Endothelial cell of umbilical vein (primary cell): ENCODE measurements around the gene MUC4. TPM values are rescaled to one million over a fixed set of nuclear protein-coding genes. Genes with fewer than 3 reads are reported as not detected.

Source experiments
- BruUV-seq: library from RNA; stranded (reverse); fragments of 400-500 nt; replicated peaks from 2 replicates; lab custom pipeline; 2021; lab: Mats Ljungman, UMichigan
- CTCF ChIA-PET: fragments of 300-600, 350-600 bp; sonication (Branson Sonifier 250); formaldehyde crosslinking; loops from one replicate; lab custom pipeline; 2021; ENCODE audit warnings: antibody characterized with exemption, inconsistent platforms; lab: Charles Lee
- POLR2A ChIA-PET: fragments of 300-600, 350-600 bp; sonication (Branson Sonifier 250); formaldehyde crosslinking; loops from one replicate; lab custom pipeline; 2021; ENCODE audit warnings: antibody characterized with exemption, inconsistent platforms; lab: Charles Lee
- DNase-seq: peaks from one replicate; pipeline ENCODE4 v3.0.0-alpha.2; 2011; ENCODE audit warnings: low read depth, low spot score
- FAIRE-seq: peaks from 2 replicates; lab custom pipeline; 2011; peaks lifted over from hg19 to GRCh38; lab: Jason Lieb, UNC
- H2AFZ ChIP-seq: 2 replicates; pipeline ENCODE4 v1.6.0; 2012; ENCODE audit warnings: low read depth, low read length, control low read depth, inconsistent platforms
- H3K27ac ChIP-seq: 2 replicates; pipeline ENCODE4 v1.5.1; 2011; ENCODE audit warnings: low read depth, mild to moderate bottlenecking, control low read depth, low read length, moderate library complexity; ENCODE audit not compliant: insufficient read depth
- H3K27me3 ChIP-seq, 2 experiments: 2 replicates each; pipeline versions ENCODE4 v1.6.0 to v1.6.1; 2011; ENCODE audit warnings: low read length in 2 of 2, mixed read lengths in 1 of 2; ENCODE audit not compliant: control insufficient read depth in 2 of 2, insufficient read depth in 2 of 2
- H3K36me3 ChIP-seq, 2 experiments: 2 replicates in 1 of 2; 3 replicates in 1 of 2; pipeline ENCODE4 v1.5.1; 2011; ENCODE audit warnings: low read length in 2 of 2, mild to moderate bottlenecking in 1 of 2, moderate library complexity in 1 of 2; ENCODE audit not compliant: control insufficient read depth in 2 of 2, insufficient read depth in 2 of 2; ENCODE audit errors: extremely low read depth in 1 of 2
- H3K4me1 ChIP-seq: 3 replicates; pipeline ENCODE4 v1.5.1; 2011; ENCODE audit warnings: mild to moderate bottlenecking, low read length; ENCODE audit not compliant: control insufficient read depth, insufficient read depth; ENCODE audit errors: extremely low read depth
- H3K4me2 ChIP-seq: 2 replicates; pipeline ENCODE4 v1.6.1; 2011; ENCODE audit warnings: low read length, control low read depth, mixed read lengths; ENCODE audit not compliant: insufficient read depth
- H3K4me3 ChIP-seq, 3 experiments: fragments of 200-600 bp in 1 of 3; sonication (generic), shearing (Covaris generic) in 1 of 3; replicated peaks in 1 of 3; 2 replicates each; pipeline ENCODE4 v1.5.1; 2011 to 2016; ENCODE audit warnings: control low read depth in 3 of 3, low read length in 3 of 3, mild to moderate bottlenecking in 2 of 3, inconsistent platforms in 1 of 3, low read depth in 1 of 3, moderate library complexity in 1 of 3; ENCODE audit not compliant: insufficient read depth in 1 of 3
- H3K79me2 ChIP-seq: 2 replicates; pipeline ENCODE4 v1.6.0; 2012; ENCODE audit warnings: low read length, inconsistent platforms; ENCODE audit not compliant: control insufficient read depth, insufficient read depth
- H3K9ac ChIP-seq: replicated peaks from 2 replicates; pipeline ENCODE3; 2011; ENCODE audit warnings: low read length, control low read depth; ENCODE audit not compliant: insufficient read depth; ENCODE audit errors: extremely low read depth
- H3K9me1 ChIP-seq: replicated peaks from 3 replicates; pipeline ENCODE4 v1.6.0; 2011; ENCODE audit warnings: mild to moderate bottlenecking, low read length; ENCODE audit not compliant: control insufficient read depth, insufficient read depth; ENCODE audit errors: extremely low read depth
- H3K9me3 ChIP-seq: replicated peaks from 2 replicates; pipeline ENCODE4 v1.5.1; 2012; ENCODE audit warnings: low read length, inconsistent platforms; ENCODE audit not compliant: control insufficient read depth, insufficient read depth
- H4K20me1 ChIP-seq: replicated peaks from 2 replicates; pipeline ENCODE3; 2011; ENCODE audit warnings: mild to moderate bottlenecking, low read length; ENCODE audit not compliant: control insufficient read depth, insufficient read depth; ENCODE audit errors: extremely low read depth
- EZH2 ChIP-seq: IDR thresholded peaks from 2 replicates; pipeline ENCODE4 v1.6.1; 2012; ENCODE audit warnings: borderline replicate concordance, low read depth, mild to moderate bottlenecking, moderate library complexity, low read length, inconsistent platforms; ENCODE audit not compliant: severe bottlenecking
- FOS ChIP-seq: IDR thresholded peaks from 2 replicates; pipeline ENCODE4 v1.6.1; 2011; ENCODE audit warnings: mild to moderate bottlenecking, low read length, moderate library complexity, borderline replicate concordance; ENCODE audit not compliant: insufficient read depth
- GATA2 ChIP-seq: IDR thresholded peaks from 2 replicates; pipeline ENCODE4 v1.7.0; 2011; ENCODE audit warnings: low read depth, mild to moderate bottlenecking, moderate library complexity, mixed read lengths, low read length; ENCODE audit not compliant: insufficient read length, insufficient read depth
- JUN ChIP-seq: IDR thresholded peaks from 2 replicates; pipeline ENCODE4 v1.6.1; 2011; ENCODE audit warnings: borderline replicate concordance, low read depth; ENCODE audit not compliant: insufficient read length, insufficient read depth
- MAX ChIP-seq: IDR thresholded peaks from 2 replicates; pipeline ENCODE4 v1.6.1; 2011; ENCODE audit not compliant: insufficient read depth, insufficient read length
- MYC ChIP-seq: IDR thresholded peaks from one replicate; pipeline ENCODE4 v1.6.1; 2011; ENCODE audit warnings: mild to moderate bottlenecking, low read depth, low read length
- POLR2A ChIP-seq: IDR thresholded peaks from 2 replicates; pipeline ENCODE4 v1.6.1; 2012; ENCODE audit warnings: low read depth, mild to moderate bottlenecking, control low read depth, low read length
- POLR2AphosphoS5 ChIP-seq: IDR thresholded peaks from 2 replicates; pipeline ENCODE4 v1.6.1; 2012; ENCODE audit warnings: low read depth, mild to moderate bottlenecking, control low read depth, low read length, moderate library complexity; ENCODE audit not compliant: insufficient read depth
- dilution Hi-C: fragments of 300-500 bp; cut with MboI; formaldehyde crosslinking; loops from one replicate; pipeline ENCODE4 v1.15.0; 2019; ENCODE audit warnings: low sequenced_read_pairs; ENCODE audit not compliant: extremely low pct_ligation_motif_present
- intact Hi-C: fragments of 100-400 bp; cut with micrococcal nuclease; formaldehyde crosslinking; loops from one replicate; pipeline ENCODE4 v1.10.0; 2022
- polyA plus RNA-seq, 4 experiments: library from polyadenylated mRNA; depleted of rRNA in 3 of 4; stranded (reverse) in 3 of 4; unstranded in 1 of 4; fragments of >200 nt; gene quantifications; 2 replicates each; pipeline versions ENCODE4 v1.2.1 to v1.2.3, GENCODE V29; 2011 to 2012; ENCODE audit warnings: missing spikeins in 1 of 4
- total RNA-seq: library from RNA; stranded (reverse); gene quantifications from 2 replicates; pipeline ENCODE4 v1.2.3, GENCODE V29; 2021
- TF ChIP-seq, protein P1 (sequence below), 2 donors: IDR thresholded peaks; 1 replicate in 1 of 2; 2 replicates in 1 of 2; pipeline ENCODE4 v1.5.1; 2011; ENCODE audit warnings: low read length in 2 of 2, mild to moderate bottlenecking in 2 of 2, moderate library complexity in 2 of 2, control low read depth in 1 of 2, inconsistent platforms in 1 of 2, low read depth in 1 of 2; ENCODE audit not compliant: insufficient read depth in 1 of 2; ENCODE audit errors: extremely low read depth in 1 of 2

Gene MUC4
- total and polyA plus RNA-seq, 2 donors (not counting 3 experiments of a cell fraction or from before 2014, with no cell fraction given): 0.04 TPM; not detected in 1

- no peak overlapping the region for H2AFZ ChIP-seq
- H3K27ac ChIP-seq: no peak overlapping the region
- no peaks in the 10 kb centered on the region for H3K9me1 ChIP-seq
- intact Hi-C loops: no loop called here
- FAIRE-seq (no peak), DNase-seq (no peak)
- CTCF ChIA-PET: interaction anchor here (0.8 to 1.5 kb wide), 3 partner anchors 13 to 133 kb away, joined by 3 to 6 read pairs (median 3); no protein-coding TSS in a partner anchor
- H3K4me2 ChIP-seq: no peak overlapping the region
- H3K4me1 ChIP-seq: no peaks in the 10 kb centered on the region
- H3K4me3 ChIP-seq: no peak overlapping the region
- no TSS peak for BruUV-seq
- TF ChIP-seq JUN (no peak), EZH2 (no peak), FOS (no peak), POLR2AphosphoS5 (no peak), MYC (no peak), POLR2A (no peak), GATA2 (no peak), MAX (no peak)
- TF ChIP-seq, protein P1, sequence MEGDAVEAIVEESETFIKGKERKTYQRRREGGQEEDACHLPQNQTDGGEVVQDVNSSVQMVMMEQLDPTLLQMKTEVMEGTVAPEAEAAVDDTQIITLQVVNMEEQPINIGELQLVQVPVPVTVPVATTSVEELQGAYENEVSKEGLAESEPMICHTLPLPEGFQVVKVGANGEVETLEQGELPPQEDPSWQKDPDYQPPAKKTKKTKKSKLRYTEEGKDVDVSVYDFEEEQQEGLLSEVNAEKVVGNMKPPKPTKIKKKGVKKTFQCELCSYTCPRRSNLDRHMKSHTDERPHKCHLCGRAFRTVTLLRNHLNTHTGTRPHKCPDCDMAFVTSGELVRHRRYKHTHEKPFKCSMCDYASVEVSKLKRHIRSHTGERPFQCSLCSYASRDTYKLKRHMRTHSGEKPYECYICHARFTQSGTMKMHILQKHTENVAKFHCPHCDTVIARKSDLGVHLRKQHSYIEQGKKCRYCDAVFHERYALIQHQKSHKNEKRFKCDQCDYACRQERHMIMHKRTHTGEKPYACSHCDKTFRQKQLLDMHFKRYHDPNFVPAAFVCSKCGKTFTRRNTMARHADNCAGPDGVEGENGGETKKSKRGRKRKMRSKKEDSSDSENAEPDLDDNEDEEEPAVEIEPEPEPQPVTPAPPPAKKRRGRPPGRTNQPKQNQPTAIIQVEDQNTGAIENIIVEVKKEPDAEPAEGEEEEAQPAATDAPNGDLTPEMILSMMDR (IDR thresholded peaks at IDR 0.05; ENCODE audit: extremely low read depth in 1 of 2, insufficient read depth in 1 of 2, low read depth in 1 of 2, low read length in 2 of 2): no peak
- H3K36me3 ChIP-seq: no peaks in the 10 kb centered on the region
- POLR2A ChIA-PET: no interaction called here
- H4K20me1 ChIP-seq: no peaks in the 10 kb centered on the region
- H3K79me2 ChIP-seq: no peaks in the 10 kb centered on the region
- H3K27me3 ChIP-seq: peaks cover 2 to 3% of the 10 kb centered on the region in 2 experiments
- dilution Hi-C loops: no loop called here
- H3K9me3 ChIP-seq: no peaks in the 10 kb centered on the region
- no peak overlapping the region for H3K9ac ChIP-seq
Measured at GRCh38 chr3:195717416-195717815, 94.3 kb downstream of the MUC4 start.
